OCI-LY1 (cell line): ENCODE results near the gene CRYZ.

Source experiments
- H2AFZ ChIP-seq: fragments of 200-600 bp; sonication (generic), shearing (Covaris generic); 2 replicates; pipeline ENCODE4 v1.6.0; 2014; ENCODE audit warnings: antibody characterized with exemption, mild to moderate bottlenecking, low read length
- H3F3A ChIP-seq: fragments of 200-600 bp; sonication (generic), shearing (Covaris generic); 2 replicates; pipeline ENCODE4 v1.6.0; 2014; ENCODE audit warnings: mild to moderate bottlenecking, antibody characterized with exemption, low read length, moderate library complexity; ENCODE audit not compliant: insufficient read depth
- H3K27ac ChIP-seq: fragments of 200-600 bp; sonication (generic); 2 replicates; pipeline ENCODE4 v1.5.1; 2014; ENCODE audit warnings: low read length, mixed run types, mild to moderate bottlenecking, low read depth; ENCODE audit not compliant: poor library complexity, severe bottlenecking
- H3K27me3 ChIP-seq: fragments of 200-600 bp; sonication (generic); 2 replicates; pipeline ENCODE4 v1.6.0; 2014; ENCODE audit warnings: antibody characterized with exemption, mild to moderate bottlenecking, low read length, moderate library complexity; ENCODE audit not compliant: insufficient read depth
- H3K36me3 ChIP-seq: fragments of 200-600 bp; sonication (generic); 2 replicates; pipeline ENCODE4 v1.6.1; 2014; ENCODE audit warnings: mild to moderate bottlenecking, antibody characterized with exemption, low read length, moderate library complexity, mixed read lengths; ENCODE audit not compliant: insufficient read depth
- H3K4me1 ChIP-seq: fragments of 200-600 bp; sonication (generic); 2 replicates; pipeline ENCODE4 v1.5.1; 2014; ENCODE audit warnings: mild to moderate bottlenecking, low read length, moderate library complexity; ENCODE audit not compliant: insufficient read depth, severe bottlenecking
- H3K4me2 ChIP-seq: fragments of 200-600 bp; sonication (generic), shearing (Covaris generic); 2 replicates; pipeline ENCODE4 v1.6.1; 2014; ENCODE audit warnings: low read length
- H3K4me3 ChIP-seq: fragments of 200-600 bp; sonication (generic); 2 replicates; pipeline ENCODE4 v1.5.1; 2014; ENCODE audit warnings: low read length, low read depth, mild to moderate bottlenecking, mixed read lengths; ENCODE audit not compliant: poor library complexity, severe bottlenecking
- H3K79me2 ChIP-seq: fragments of 200-600 bp; shearing (Covaris generic); 2 replicates; pipeline ENCODE4 v1.6.1; 2016; ENCODE audit warnings: mixed run types, low read length, mixed read lengths; ENCODE audit not compliant: insufficient read depth
- H3K9ac ChIP-seq: fragments of 200-600 bp; sonication (generic), shearing (Covaris generic); 2 replicates; pipeline ENCODE4 v1.6.1; 2014; ENCODE audit warnings: mild to moderate bottlenecking, low read length, mixed read lengths
- H3K9me2 ChIP-seq: fragments of 200-600 bp; sonication (generic), shearing (Covaris generic); 2 replicates; pipeline ENCODE4 v1.6.1; 2014; ENCODE audit warnings: low read depth, mild to moderate bottlenecking, low read length, mixed read lengths
- H3K9me3 ChIP-seq: fragments of 200-600 bp; shearing (Covaris generic); 2 replicates; pipeline ENCODE4 v1.6.1; 2014; ENCODE audit warnings: low read length, mixed read lengths
- H4K20me1 ChIP-seq: fragments of 200-600 bp; sonication (generic), shearing (Covaris generic); 2 replicates; pipeline ENCODE4 v1.6.0; 2016; ENCODE audit warnings: mild to moderate bottlenecking, low read length; ENCODE audit not compliant: insufficient read depth
- EZH2 ChIP-seq: fragments of 200-600 bp; sonication (generic), shearing (Covaris generic); IDR thresholded peaks from 2 replicates; pipeline ENCODE4 v1.8.0; 2017; ENCODE audit warnings: borderline replicate concordance, mixed run types, mild to moderate bottlenecking, antibody characterized with exemption, low read length, moderate library complexity, mixed read lengths
- TF ChIP-seq, protein P1 (sequence below): fragments of 200-600 bp; sonication (generic), shearing (Covaris generic); IDR thresholded peaks from 2 replicates; pipeline ENCODE4 v1.5.1; 2017; ENCODE audit warnings: mild to moderate bottlenecking, antibody characterized with exemption, low read length, moderate library complexity, mixed read lengths

Gene CRYZ

DNA sequence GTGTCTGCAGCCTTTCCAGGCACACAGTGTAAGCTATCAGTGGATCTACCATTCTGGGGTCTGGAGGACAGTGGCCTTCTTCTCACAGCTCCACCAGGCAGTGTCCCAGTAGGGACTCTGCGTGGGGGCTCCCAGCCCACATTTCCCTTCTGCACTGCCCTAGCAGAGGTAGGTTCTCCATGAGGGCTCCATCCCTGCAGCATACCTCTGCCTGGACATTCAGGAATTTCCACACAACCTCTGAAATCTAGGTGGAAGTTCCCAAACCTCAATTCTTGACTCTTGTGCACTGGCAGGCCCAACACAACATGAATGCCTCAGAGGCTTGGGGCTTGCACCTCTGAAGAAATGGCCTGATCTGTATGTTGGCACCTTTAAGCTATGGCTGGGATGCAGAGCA lies 6.8 kb downstream of the CRYZ start:
- Histone ChIP-seq H4K20me1 (no peaks in the 10 kb centered on the region), H3F3A (peaks cover 3% of the 10 kb centered on the region; the same call in 1 of the 2 replicates), H3K9ac (no peak overlapping the region), H3K9me3 (peaks cover 4% of the 10 kb centered on the region; the same call in 1 of the 2 replicates), H2AFZ (no peak overlapping the region), H3K4me1 (no peaks in the 10 kb centered on the region), H3K4me3 (no peak overlapping the region), H3K27ac (no peak overlapping the region), H3K36me3 (peaks cover 29% of the 10 kb centered on the region), H3K27me3 (no peaks in the 10 kb centered on the region), H3K9me2 (no peaks in the 10 kb centered on the region), H3K4me2 (no peak overlapping the region), H3K79me2 (no peaks in the 10 kb centered on the region)
- no peak for TF ChIP-seq EZH2
- TF ChIP-seq, protein P1, sequence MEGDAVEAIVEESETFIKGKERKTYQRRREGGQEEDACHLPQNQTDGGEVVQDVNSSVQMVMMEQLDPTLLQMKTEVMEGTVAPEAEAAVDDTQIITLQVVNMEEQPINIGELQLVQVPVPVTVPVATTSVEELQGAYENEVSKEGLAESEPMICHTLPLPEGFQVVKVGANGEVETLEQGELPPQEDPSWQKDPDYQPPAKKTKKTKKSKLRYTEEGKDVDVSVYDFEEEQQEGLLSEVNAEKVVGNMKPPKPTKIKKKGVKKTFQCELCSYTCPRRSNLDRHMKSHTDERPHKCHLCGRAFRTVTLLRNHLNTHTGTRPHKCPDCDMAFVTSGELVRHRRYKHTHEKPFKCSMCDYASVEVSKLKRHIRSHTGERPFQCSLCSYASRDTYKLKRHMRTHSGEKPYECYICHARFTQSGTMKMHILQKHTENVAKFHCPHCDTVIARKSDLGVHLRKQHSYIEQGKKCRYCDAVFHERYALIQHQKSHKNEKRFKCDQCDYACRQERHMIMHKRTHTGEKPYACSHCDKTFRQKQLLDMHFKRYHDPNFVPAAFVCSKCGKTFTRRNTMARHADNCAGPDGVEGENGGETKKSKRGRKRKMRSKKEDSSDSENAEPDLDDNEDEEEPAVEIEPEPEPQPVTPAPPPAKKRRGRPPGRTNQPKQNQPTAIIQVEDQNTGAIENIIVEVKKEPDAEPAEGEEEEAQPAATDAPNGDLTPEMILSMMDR = no peak

DNA sequence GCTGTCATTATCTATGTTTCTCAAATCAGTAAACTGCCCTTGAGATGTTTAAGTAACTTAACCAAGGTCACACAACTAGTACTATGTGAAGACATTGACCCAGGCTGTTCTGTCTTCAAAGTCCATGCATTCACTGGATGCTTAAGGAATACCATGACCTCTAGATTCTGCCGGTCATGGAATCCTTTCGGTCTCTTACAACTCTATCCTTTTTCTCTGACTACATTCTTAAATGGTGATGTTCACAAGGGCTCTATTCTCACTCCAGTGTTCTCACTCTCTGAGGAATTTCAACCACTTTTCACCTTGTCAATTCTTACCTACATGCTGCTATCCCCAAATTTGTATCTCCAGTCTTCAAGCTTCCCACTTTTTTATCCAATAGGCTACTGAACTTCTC lies 15.2 kb downstream of the CRYZ start:
- Histone ChIP-seq H3K4me2 (no peak overlapping the region), H3K79me2 (no peaks in the 10 kb centered on the region), H3F3A (no peaks in the 10 kb centered on the region), H3K9me2 (no peaks in the 10 kb centered on the region), H3K9me3 (no peaks in the 10 kb centered on the region), H2AFZ (no peak overlapping the region), H3K4me3 (no peak overlapping the region), H3K9ac (no peak overlapping the region), H3K4me1 (no peaks in the 10 kb centered on the region), H4K20me1 (no peaks in the 10 kb centered on the region), H3K36me3 (peaks cover 25% of the 10 kb centered on the region; the same call in 1 of the 2 replicates), H3K27me3 (no peaks in the 10 kb centered on the region), H3K27ac (no peak overlapping the region)
- TF ChIP-seq, protein P1 = no peak
- no peak for TF ChIP-seq EZH2

DNA sequence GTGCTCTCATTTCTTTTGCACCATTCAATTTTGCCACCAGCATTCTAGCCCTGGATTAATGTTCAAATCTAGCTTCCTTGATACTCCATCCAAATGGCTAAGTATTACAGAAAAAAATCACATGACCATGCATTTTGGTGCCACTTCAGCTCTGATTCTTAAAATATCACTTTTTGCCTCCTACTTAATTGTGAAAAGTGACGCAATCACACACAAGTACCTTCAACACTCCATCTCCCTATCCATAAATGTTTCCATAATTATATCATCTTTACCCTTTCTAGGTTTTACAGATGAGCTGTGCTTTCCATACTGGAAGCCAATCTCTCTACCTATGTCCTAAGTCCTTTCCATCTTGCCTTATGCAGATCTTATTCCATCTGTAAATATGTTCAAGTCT lies 16.0 kb downstream of the CRYZ start:
- Histone ChIP-seq H4K20me1 (no peaks in the 10 kb centered on the region), H3K27me3 (no peaks in the 10 kb centered on the region), H3K79me2 (no peaks in the 10 kb centered on the region), H3K9ac (no peak overlapping the region), H2AFZ (no peak overlapping the region), H3F3A (no peaks in the 10 kb centered on the region), H3K9me2 (no peaks in the 10 kb centered on the region), H3K4me2 (no peak overlapping the region), H3K27ac (no peak overlapping the region), H3K9me3 (no peaks in the 10 kb centered on the region), H3K4me3 (no peak overlapping the region), H3K4me1 (no peaks in the 10 kb centered on the region), H3K36me3 (peaks cover 22% of the 10 kb centered on the region; the same call in 1 of the 2 replicates)
- no peak for TF ChIP-seq EZH2

DNA sequence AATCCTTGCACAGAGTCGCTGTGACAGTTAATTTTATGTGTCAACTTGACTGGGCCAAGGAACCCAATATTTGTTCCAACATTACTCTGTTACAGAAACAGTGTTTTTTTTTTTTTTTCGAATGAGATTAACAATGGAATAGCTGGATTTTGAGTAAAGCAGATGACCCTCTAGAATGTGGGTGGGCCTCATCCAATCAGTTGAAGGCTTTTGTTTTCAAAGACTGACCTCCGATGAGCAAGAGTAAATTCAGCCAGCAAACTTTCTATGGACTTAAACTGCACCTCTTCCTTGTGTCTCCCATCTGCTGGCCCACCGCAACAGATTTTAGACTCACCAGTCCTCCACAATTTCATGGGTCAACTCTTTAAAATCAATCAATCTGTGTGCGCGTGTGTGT lies 17.0 kb downstream of the CRYZ start:
- no peak for TF ChIP-seq EZH2
- TF ChIP-seq, protein P1 = no peak

More for the DNA sequence above, 17.0 kb downstream of the CRYZ start:
- no peaks in the 10 kb centered on the region for H3K9me2 ChIP-seq
- no peak overlapping the region for H2AFZ ChIP-seq
- no peaks in the 10 kb centered on the region for H3K4me1 ChIP-seq
- H3K79me2 ChIP-seq = no peaks in the 10 kb centered on the region
- H4K20me1 ChIP-seq = no peaks in the 10 kb centered on the region
- no peak overlapping the region for H3K27ac ChIP-seq
- H3K9ac ChIP-seq = no peak overlapping the region
- H3K4me2 ChIP-seq = no peak overlapping the region
- no peaks in the 10 kb centered on the region for H3K27me3 ChIP-seq
- no peaks in the 10 kb centered on the region for H3K9me3 ChIP-seq
- no peaks in the 10 kb centered on the region for H3F3A ChIP-seq
- peaks cover 14% of the 10 kb centered on the region; the same call in 1 of the 2 replicates for H3K36me3 ChIP-seq
- no peak overlapping the region for H3K4me3 ChIP-seq
